GM18498 (cell line): ENCODE data around the gene PTF1A.
A peak's percentile ranks its signal among the peaks of the same experiment; 100 is the strongest.

Experiments used
- ATAC-seq: cut with Tn5 transposase; IDR thresholded peaks from one replicate; pipeline ENCODE4 v1.9.1; 2021; ENCODE audit warnings: mild to moderate bottlenecking, moderate library complexity; ENCODE audit not compliant: unreplicated experiment

The PTF1A gene

GRCh38 chr10:23191764-23192711, at the start of gene PTF1A:
TSS of gene PTF1A (plus strand) at chr10:23192312. CDS start at chr10:23192531, 219 bp downstream.
- no peak for ATAC-seq

- ATAC-seq: no peak
These were observed 45.9 kb upstream of the PTF1A start for GRCh38 chr10:23146258-23146657.

- no peak for ATAC-seq
These were observed 45.1 kb upstream of the PTF1A start for GRCh38 chr10:23147035-23147434.

- ATAC-seq: no peak
These were observed 43.9 kb upstream of the PTF1A start for GRCh38 chr10:23148214-23148613.

GRCh38 chr10:23150091-23150490, 42.0 kb upstream of the PTF1A start:
- no peak for ATAC-seq

- no peak for ATAC-seq
These were observed 41.5 kb upstream of the PTF1A start for GRCh38 chr10:23150610-23151009.

GRCh38 chr10:23151071-23151470, 41.0 kb upstream of the PTF1A start:
- no peak for ATAC-seq

- ATAC-seq: no peak
These were observed 36.9 kb upstream of the PTF1A start for GRCh38 chr10:23155169-23155568.

- ATAC-seq: no peak
These were observed 35.5 kb upstream of the PTF1A start for GRCh38 chr10:23156447-23157150.

GRCh38 chr10:23157239-23157681, 34.9 kb upstream of the PTF1A start:
- no peak for ATAC-seq

GRCh38 chr10:23157691-23158369, 34.3 kb upstream of the PTF1A start:
- peak; percentile 70 for ATAC-seq

GRCh38 chr10:23158370-23158769, 33.7 kb upstream of the PTF1A start:
- peak; percentile 85 for ATAC-seq

GRCh38 chr10:23171232-23171876, 20.8 kb upstream of the PTF1A start:
- ATAC-seq: no peak

- ATAC-seq: no peak
These were observed 19.5 kb upstream of the PTF1A start for GRCh38 chr10:23172429-23173213.

- ATAC-seq: no peak
These were observed 18.7 kb upstream of the PTF1A start for GRCh38 chr10:23173214-23174073.

GRCh38 chr10:23174074-23174976, 17.8 kb upstream of the PTF1A start:
- ATAC-seq: no peak

- ATAC-seq: no peak
These were observed 17.1 kb upstream of the PTF1A start for GRCh38 chr10:23174977-23175512.

GRCh38 chr10:23186178-23186577, 5.9 kb upstream of the PTF1A start:
- no peak for ATAC-seq
